ENCODE results near the gene DOCK11. TPM values are rescaled to one million over a fixed set of nuclear protein-coding genes. Genes with fewer than 3 reads are reported as not detected.

The DOCK11 gene
- total RNA-seq, 4 donors from 2014 or later: 131 to 240 (median 175) TPM

- TF ChIP-seq CTCF (IDR thresholded peaks at IDR 0.05; ENCODE audit: low read depth): no peak
Observed at GRCh38 chrX:118724775-118725174, 229.2 kb downstream of the DOCK11 start.

GRCh38 chrX:118726396-118726795, 230.8 kb downstream of the DOCK11 start:
- TF ChIP-seq CTCF (IDR thresholded peaks at IDR 0.05; ENCODE audit: low read depth): no peak

- no peak for TF ChIP-seq CTCF (IDR thresholded peaks at IDR 0.05; ENCODE audit: low read depth)
Observed at GRCh38 chrX:118726887-118727685, 231.5 kb downstream of the DOCK11 start, which contains the start of gene IL13RA1. Gene IL13RA1, plus strand, starts transcription at chrX:118727606. Its CDS starts 33 bp downstream, at chrX:118727639.

GRCh38 chrX:118727686-118728339, 232.2 kb downstream of the DOCK11 start:
- TF ChIP-seq CTCF (IDR thresholded peaks at IDR 0.05; ENCODE audit: low read depth): no peak

DNA sequence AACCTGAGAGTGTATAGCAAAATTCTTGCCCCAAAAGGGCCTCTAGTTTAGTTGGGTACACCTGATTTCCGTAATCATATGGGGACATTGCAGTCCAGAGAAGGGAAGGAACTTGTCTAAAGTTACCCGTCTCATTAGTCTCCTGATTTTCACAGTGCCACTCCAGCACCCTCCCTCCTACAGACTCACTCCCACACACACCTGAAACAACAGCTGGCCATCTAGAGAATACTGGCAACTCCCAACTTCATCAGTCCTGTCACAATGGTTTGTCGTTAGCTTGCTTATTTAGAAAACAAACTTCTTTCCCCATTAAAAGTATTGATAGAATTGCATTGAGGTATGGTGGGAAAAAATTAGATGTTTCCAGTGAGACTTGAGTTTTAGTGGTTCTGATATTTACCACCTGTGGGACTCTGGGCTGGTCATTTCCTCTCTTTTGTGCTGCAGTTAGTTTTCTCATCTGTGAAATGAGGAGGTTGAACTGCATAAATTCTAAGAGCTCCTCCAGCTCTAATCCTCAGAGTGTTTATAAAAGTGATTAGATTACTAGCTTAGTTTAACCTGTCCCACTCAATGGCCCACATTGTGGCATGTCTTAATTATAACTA, 233.5 kb downstream of the DOCK11 start:
- no peak for TF ChIP-seq CTCF (IDR thresholded peaks at IDR 0.05; ENCODE audit: low read depth)

DNA sequence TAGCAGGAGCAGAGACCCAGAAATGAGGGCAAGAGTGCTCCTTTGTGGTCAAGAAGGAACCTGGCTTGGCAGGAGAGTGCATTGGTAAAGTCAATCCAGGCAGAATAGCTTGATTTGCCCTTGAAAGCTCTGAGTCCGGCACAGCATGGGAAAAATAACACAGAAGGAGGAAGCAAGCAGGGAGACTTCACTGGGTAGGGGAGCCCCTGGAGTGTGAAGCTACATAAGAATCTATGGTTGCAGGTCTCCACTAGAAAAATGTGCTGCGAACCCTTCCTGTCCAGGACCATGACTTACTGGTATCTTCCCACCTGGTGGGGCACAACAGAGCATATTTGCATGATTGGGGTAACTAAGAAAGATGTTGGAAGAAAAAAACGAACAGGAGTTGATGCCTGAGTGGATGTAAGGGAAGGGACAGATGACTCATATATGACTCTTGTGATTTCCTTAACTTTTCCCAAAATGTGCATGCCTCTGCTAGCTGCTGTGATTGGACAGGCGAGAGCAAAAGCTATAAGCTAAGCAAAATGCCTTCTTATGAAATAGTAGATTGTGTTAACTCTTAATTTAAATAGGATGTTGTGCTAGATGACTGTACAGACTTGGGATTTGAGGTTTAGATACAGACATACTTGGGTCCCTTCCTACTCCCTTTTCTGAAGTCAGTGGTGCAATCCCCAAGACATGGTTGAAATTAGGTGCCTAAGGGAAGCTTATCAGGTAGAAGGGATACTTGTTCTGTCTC, 235.1 kb downstream of the DOCK11 start:
- TF ChIP-seq CTCF (IDR thresholded peaks at IDR 0.05; ENCODE audit: low read depth): no peak

Measured in subcutaneous adipose tissue (tissue), 4 donors.